IPS-18c (cell line): ENCODE results near the gene NCBP1.
"Not testable (repeated sequence)": the region's sequence is repeated elsewhere in the genome, so short reads cannot be mapped to it uniquely, and the experiment has no call there.

Experiments
- H3K4me3 ChIP-seq: 2 replicates; pipeline ENCODE4 v1.7.0; 2013; ENCODE audit warnings: low read depth, mild to moderate bottlenecking, low read length, moderate library complexity; ENCODE audit not compliant: insufficient read depth
- H3K9me3 ChIP-seq: one replicate; pipeline ENCODE4 v1.6.1; 2013; ENCODE audit warnings: mild to moderate bottlenecking, low read length, moderate library complexity; ENCODE audit not compliant: control insufficient read depth, insufficient read depth

The NCBP1 gene

GRCh38 chr9:97617939-97618416 is 15.6 kb upstream of the NCBP1 start:
- H3K4me3 ChIP-seq = no peak overlapping the region
- peaks cover 5% of the 10 kb centered on the region for H3K9me3 ChIP-seq

DNA sequence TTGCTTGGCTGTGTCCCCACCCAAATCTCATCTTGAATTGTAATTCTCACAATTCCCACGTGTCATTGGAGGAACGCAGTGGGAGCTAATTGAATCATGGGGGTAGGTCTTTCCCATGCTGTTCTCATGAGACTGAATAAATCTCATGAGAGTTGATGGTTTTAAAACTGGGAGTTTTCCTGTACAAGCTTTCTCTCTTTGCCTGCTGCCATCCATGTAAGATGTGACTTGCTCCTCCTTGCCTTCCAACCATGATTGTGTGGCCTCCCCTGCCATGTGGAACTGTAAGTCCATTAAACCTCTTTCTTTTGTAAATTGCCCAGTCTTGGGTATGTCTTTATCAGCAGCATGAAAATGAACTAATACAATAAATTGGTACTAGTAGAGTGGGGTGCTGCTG is 13.6 kb upstream of the NCBP1 start:
- not testable (repeated sequence) for H3K4me3 ChIP-seq, H3K9me3 ChIP-seq

- not testable (repeated sequence) for H3K4me3 ChIP-seq, H3K9me3 ChIP-seq
Measured at GRCh38 chr9:97622483-97622882, 11.1 kb upstream of the NCBP1 start.

DNA sequence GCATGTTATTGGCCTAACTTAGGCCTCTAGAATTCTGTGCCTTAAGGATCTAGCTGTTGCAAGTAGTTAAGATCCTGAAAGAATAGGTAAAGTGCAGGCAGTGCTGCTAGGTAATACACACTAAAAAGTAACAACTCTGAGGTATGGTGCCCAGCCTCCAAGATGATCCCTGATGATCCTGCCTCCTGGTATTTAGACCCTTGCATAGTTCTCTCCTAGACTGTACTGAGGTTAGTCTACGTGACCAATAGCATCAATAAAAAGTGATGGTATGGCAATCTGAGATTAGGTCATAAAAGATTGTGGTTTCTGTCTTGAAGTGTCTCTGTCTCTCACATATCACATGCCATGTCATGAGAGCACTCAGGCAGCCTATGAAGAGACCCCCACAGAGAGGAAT is 9.7 kb upstream of the NCBP1 start:
- peaks cover 5% of the 10 kb centered on the region for H3K9me3 ChIP-seq

GRCh38 chr9:97625620-97626019 is 8.0 kb upstream of the NCBP1 start:
- Histone ChIP-seq H3K4me3 (no peak overlapping the region), H3K9me3 (no peaks in the 10 kb centered on the region)

More for the DNA sequence above, 9.7 kb upstream of the NCBP1 start:
- no peak overlapping the region for H3K4me3 ChIP-seq

GRCh38 chr9:97627624-97628023 is 6.0 kb upstream of the NCBP1 start:
- Histone ChIP-seq H3K4me3 (no peak overlapping the region), H3K9me3 (no peaks in the 10 kb centered on the region)

DNA sequence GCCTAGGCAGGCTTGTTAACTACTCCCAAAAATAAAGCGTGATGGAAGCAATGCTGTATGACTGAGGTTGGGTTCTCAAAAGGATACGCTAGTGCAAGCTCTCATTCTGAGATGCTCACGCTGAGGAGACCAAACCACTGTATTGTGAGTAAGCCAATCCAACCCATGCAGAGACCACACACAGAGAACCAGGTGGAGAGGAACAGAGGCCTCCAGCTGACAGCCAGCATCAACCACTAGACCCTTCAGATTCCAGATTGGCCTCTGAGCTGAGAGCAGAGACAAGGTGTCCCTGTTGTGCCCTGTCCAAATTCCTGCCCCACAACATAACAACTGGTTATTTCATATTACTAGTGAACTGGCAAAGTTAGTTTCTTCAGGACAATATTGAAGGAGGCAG is 5.0 kb upstream of the NCBP1 start:
- Histone ChIP-seq H3K9me3 (no peaks in the 10 kb centered on the region), H3K4me3 (no peak overlapping the region)

DNA sequence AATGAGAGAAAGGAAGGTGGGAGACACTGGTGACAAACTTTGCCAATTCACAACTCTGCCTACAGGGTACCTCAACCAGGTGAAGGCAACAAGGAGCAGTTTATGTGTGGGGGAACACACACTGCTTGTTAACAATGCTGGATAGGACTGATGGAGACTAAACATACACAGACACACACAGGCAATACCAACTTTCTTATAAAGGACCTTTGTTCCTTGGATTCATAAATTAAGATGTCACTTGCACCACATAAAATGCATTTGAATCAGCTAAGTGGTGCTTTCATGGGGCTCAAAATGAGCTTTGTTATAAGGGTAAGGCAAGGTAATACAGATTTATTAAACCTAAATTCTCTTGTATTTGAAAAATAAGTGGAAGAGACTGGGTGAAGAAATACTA is 4.5 kb upstream of the NCBP1 start:
- Histone ChIP-seq H3K4me3 (no peak overlapping the region), H3K9me3 (no peaks in the 10 kb centered on the region)

DNA sequence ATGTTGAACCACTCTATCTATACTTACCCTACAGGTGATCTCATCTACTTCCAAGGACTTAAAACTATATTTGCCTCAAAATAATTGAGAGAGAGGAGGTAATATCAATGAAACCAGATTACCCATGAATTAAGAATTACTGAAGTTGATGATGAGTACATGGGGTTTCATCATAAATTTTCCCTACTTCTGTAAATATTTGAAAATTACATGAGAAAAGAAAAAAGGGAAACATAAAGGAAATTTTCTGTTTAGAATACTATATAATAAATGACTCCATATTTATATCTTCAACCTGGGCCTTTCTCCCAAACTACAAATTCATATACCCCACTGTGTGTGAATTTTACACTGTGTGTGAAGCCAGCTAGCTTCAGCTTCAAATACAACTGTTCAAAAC is 3.0 kb upstream of the NCBP1 start:
- no peaks in the 10 kb centered on the region for H3K9me3 ChIP-seq
- no peak overlapping the region for H3K4me3 ChIP-seq

DNA sequence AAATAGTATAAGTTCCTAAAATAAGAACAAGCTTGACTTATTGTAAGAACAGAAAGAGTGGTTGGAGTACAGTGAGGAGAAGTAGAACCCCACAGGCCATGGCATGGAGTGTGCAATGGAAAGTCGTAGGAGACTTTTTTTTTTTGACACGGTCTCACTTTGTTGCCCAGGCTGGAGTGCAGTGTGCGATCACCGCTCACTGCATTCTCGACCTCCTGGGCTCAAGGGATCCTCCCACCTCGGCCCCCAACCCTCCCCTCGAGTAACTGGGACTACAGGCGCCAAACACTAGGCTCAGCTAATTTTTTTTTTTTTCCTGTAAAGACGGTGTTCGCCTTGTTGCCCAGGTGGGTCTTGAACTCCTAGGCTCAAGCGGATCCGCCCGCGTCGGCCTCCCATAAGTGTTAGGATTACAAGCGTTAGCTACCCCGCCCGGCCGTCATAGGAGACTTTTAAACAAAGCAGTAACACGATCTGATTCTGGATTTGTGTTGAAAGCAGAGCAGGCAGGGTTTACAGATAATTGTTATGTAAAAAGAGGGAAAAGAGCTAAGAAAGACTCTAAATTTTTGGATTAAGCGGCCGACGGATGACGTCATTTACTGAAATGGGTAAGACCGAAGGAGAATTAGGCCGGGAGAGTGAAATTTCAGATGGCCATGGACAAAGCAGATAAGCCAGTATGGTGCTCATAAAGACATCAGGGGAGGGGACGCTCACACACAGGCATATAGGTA is 1.2 kb upstream of the NCBP1 start:
- no peaks in the 10 kb centered on the region for H3K9me3 ChIP-seq
- peak overlapping the region; percentile 97 for H3K4me3 ChIP-seq

GRCh38 chr9:97633859-97634490 is 354 bp downstream of the NCBP1 start:
- Histone ChIP-seq H3K9me3 (no peaks in the 10 kb centered on the region), H3K4me3 (peak overlapping the region; percentile 97)

DNA sequence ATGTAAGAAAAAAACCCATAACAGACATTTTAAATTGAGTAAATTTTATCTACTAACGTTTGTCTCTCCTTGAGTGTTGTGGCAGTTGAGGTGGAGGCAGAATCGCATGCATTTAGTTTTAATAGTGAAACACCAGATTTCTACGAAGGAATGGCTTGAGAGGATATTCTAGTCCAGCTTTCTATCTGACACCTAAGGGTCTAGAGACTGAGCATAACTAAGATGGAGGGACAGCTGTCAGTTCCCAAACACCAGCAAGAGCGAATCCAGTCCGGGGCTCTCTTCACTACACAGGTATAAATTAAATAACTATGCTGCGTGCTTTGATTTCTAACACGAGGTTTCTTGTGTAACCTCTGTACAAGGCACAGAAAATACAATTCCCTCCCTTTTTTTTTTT is 1.4 kb downstream of the NCBP1 start:
- H3K4me3 ChIP-seq = peak overlapping the region; percentile 16; the same call in 1 of the 2 replicates
- no peaks in the 10 kb centered on the region for H3K9me3 ChIP-seq

GRCh38 chr9:97636903-97637302 is 3.3 kb downstream of the NCBP1 start:
- no peaks in the 10 kb centered on the region for H3K9me3 ChIP-seq
- no peak overlapping the region for H3K4me3 ChIP-seq

DNA sequence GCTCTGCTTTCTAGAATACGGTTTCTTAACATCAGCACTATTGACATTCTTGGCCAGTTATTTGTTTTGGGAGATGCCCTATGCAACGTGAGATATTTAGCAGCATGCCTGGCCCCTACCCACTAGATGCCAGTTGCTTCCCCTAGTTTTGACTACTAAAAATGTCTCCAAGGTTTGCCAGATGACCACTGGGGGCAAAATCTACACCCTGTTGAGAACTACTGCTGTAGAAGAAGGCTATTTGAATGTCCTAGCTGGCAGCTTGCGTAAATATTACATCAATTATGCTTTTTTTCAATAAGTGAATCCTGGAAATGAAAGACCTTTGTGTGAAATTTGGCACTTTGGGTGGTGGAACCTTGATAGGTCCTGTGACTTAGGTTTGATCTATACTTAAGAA is 5.0 kb downstream of the NCBP1 start:
- Histone ChIP-seq H3K9me3 (no peaks in the 10 kb centered on the region), H3K4me3 (no peak overlapping the region)

DNA sequence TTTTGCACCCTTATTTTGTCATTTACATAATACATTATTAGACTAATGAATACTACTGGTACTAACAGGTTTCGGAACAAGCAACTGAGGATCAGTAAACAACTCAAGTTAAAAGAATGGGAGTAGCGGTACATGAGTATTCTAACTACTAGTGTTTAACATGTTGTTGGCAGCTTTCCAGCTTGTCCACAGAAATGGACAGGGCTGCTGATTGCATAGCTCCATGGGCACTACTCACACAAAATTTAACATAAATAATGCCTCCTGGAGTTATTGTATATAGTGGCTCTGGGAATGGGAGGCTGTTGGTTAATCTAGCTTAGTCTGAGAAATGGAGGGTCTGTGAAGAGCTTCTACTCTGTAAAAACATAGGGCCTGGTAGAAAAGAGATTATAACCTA is 6.7 kb downstream of the NCBP1 start:
- H3K9me3 ChIP-seq = no peaks in the 10 kb centered on the region
- H3K4me3 ChIP-seq = no peak overlapping the region

- Histone ChIP-seq H3K4me3 (no peak overlapping the region), H3K9me3 (no peaks in the 10 kb centered on the region)
Measured at GRCh38 chr9:97645720-97646119, 12.1 kb downstream of the NCBP1 start.

- no peak overlapping the region for H3K4me3 ChIP-seq
- H3K9me3 ChIP-seq = no peaks in the 10 kb centered on the region
Measured at GRCh38 chr9:97647996-97648395, 14.4 kb downstream of the NCBP1 start.

DNA sequence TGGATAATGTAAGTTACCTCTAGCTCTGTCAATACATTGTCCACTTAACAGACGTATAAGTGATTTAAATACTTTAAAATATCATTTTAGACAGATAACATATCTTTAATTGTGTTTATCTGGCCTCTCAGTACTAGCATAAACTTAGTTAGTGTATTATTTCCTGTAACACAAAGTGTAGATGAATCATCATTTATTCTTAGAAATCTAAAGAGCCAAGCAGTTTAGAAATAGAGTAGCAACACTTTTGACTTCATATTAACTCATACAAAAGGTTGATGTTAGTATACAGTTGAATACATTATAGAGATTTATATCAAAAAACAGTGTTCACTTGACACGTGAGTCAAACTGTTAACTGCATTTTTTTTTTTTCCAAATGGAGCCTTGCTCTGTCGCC is 18.0 kb downstream of the NCBP1 start:
- Histone ChIP-seq H3K9me3 (no peaks in the 10 kb centered on the region), H3K4me3 (no peak overlapping the region)

- Histone ChIP-seq H3K4me3 (no peak overlapping the region), H3K9me3 (no peaks in the 10 kb centered on the region)
Measured at GRCh38 chr9:97658707-97659106, 25.1 kb downstream of the NCBP1 start.
